Measurements from ENCODE around the gene ZNF485. TPM values are rescaled to one million over a fixed set of nuclear protein-coding genes. Genes with fewer than 3 reads are reported as not detected.
"Not testable (repeated sequence)": the region's sequence is repeated elsewhere in the genome, so short reads cannot be mapped to it uniquely, and the experiment has no call there.

The ZNF485 gene
- 1 to 10 TPM; 2.8 to 5.8 TPM for total RNA-seq

DNA sequence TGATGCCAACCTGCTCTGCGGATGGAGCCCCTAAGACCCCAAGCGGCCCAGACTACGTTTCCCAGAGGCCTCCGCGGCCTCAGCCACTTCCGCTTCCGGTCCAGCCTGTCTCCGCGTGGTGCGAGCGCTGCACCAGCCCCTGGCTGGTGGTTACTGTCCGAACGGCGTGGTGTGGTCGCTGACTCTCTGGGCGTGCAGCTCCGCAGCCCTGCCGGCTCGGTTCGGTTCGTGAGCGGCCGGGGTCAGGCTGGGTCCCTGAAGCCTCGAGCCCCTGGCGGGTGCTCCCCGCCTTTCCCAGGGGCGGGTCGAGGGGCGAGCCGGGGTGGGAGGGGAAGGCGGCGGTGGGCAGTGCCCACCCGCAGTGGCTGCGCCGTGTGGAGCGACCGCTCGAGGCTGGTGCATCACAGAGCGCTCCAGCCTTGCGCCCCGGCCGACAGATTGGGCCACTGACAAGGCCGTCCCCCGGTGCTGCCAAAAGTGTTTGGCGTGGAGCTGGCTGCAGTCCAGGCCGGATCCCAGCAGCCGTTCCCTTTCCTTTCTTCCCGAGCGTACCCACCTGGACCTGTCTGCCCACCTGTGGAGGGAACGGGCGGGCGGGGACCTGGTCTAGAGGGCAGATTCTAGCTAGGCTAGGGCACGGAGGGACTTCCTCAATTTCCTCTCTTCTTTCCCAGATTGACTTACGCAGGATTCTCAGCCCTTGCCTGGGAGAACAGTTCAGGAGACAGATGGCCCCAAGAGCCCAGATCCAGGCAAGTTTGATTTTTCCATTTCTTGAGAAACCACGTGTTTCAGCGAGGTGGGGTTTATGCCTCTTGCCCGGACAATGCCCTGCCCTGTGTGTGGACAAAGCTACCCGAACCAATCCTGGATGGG, at the start of gene ZNF485:
ZNF485 (plus strand) TSS at position 116 of the 876 bp plus-strand sequence; CDS start at position 729, 613 bp downstream.
- peak; percentile 90 to 96 for ATAC-seq
- Mint-ChIP-seq H3K9me3 (peaks cover 5 to 36% of the 10 kb centered on the region in 2 donors), H3K27ac (peak within 1 kb of the TSS; percentile 87 to 94), H3K36me3 (peaks cover 37 to 55% of the 10 kb centered on the region in 2 donors)
- DNase-seq (ENCODE audit: low spot score in 2 of 2), result peak; percentile 62 to 79

GRCh38 chr10:43557214-43557613, 49.0 kb upstream of the ZNF485 start:
- Mint-ChIP-seq H3K27ac (no peak overlapping the region), H3K9me3 (peaks cover 45 to 47% of the 10 kb centered on the region in 2 donors), H3K36me3 (peaks cover 76 to 84% of the 10 kb centered on the region in 2 donors)
- no peak for DNase-seq (ENCODE audit: low spot score in 2 of 2)
- ATAC-seq, result no peak

GRCh38 chr10:43569681-43570080, 36.6 kb upstream of the ZNF485 start:
- ATAC-seq, result no peak
- peaks cover 11 to 38% of the 10 kb centered on the region in 2 donors for H3K36me3 Mint-ChIP-seq

DNA sequence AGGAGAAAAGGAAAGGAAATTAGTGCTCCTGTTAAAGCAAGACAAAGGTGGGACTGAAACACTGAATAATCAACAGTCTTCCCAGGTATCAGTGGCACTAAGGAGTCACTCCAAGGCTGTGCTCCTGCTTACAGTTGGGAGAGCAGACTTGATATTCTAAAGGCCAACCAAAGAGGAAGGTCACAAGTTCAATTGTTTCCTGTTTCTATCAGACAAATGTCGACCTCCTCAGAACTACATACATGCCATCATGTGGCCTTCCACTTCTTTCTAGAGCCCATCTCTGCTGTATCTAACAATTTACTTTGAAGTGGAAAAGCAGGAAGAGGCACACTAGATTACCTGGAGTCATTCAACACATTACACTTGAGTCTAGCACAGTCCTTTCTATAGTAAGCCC, 35.3 kb upstream of the ZNF485 start:
- H3K9me3 Mint-ChIP-seq, result peaks cover 13 to 22% of the 10 kb centered on the region in 2 donors
- DNase-seq (ENCODE audit: low spot score in 2 of 2) (no peak), ATAC-seq (no peak)
- peak overlapping the region in 1 of 2 donors; percentile 19 for H3K27ac Mint-ChIP-seq
- peaks cover 24 to 46% of the 10 kb centered on the region in 2 donors for H3K36me3 Mint-ChIP-seq

More at GRCh38 chr10:43569681-43570080, 36.6 kb upstream of the ZNF485 start:
- H3K9me3 Mint-ChIP-seq, result peaks cover 2 to 14% of the 10 kb centered on the region in 2 donors
- no peak for DNase-seq (ENCODE audit: low spot score in 2 of 2)
- no peak overlapping the region for H3K27ac Mint-ChIP-seq

GRCh38 chr10:43573250-43574000, 32.8 kb upstream of the ZNF485 start:
- H3K27ac Mint-ChIP-seq, result no peak overlapping the region
- peaks cover 23 to 34% of the 10 kb centered on the region in 2 donors for H3K9me3 Mint-ChIP-seq
- peaks cover 26 to 63% of the 10 kb centered on the region in 2 donors for H3K36me3 Mint-ChIP-seq
- ATAC-seq (no peak), DNase-seq (ENCODE audit: low spot score in 2 of 2) (no peak)

DNA sequence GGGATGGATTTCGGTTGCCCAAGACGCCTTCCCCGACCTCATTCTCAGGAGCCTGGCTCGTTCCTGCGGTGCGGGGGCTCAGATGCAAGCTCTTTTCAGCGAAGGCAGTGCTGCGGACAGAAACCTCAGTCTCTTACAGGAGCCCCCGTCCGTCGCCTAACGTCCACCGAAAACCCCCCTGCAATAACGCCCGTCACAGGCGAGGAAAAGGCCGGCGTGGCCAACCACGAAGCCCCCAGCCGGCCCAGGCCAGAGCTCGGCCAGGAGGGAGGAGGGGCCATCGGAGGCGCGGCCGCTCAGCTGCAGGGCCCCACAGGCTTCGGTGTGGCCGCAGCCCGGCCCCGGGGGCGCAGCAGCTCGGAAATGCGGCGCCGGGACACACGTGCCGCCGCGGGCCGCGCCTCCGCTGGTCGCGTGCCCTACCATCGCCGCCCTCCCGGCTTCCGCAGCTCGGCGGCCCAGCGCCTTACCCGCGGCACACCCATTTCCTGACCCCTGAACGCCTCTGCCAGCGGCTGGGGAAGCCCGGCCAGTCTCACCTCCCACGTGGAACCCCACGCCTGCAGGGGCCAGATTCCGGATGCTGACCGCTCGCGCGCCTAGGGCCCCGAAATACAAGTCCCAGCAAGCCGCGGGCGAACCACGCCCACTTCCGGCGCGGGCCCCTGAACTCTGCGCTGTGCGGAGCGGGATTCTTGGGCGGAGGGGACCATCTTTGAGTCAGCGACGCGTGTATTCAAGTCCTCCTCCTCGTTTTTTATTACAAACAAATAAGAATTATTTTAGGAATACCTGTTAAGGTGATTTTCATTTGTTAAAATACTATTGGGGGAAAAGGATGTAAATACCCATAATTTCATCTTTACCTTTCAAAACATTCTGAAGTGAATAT, 32.0 kb upstream of the ZNF485 start, which contains the start of gene ZNF239:
ZNF239 (minus strand) TSS at position 616 of the 892 bp plus-strand sequence. CDS start 16,537 bp downstream, outside the sequence.
- DNase-seq (ENCODE audit: low spot score in 2 of 2) (peak; percentile 75 to 88), ATAC-seq (peak; percentile 90 to 92)
- Mint-ChIP-seq H3K27ac (peak within 1 kb of the TSS; percentile 37 to 71), H3K36me3 (peaks cover 26 to 63% of the 10 kb centered on the region in 2 donors), H3K9me3 (peaks cover 23 to 37% of the 10 kb centered on the region in 2 donors)

- H3K36me3 Mint-ChIP-seq, result peaks cover 26 to 63% of the 10 kb centered on the region in 2 donors
- DNase-seq (ENCODE audit: low spot score in 2 of 2), result no peak
- H3K9me3 Mint-ChIP-seq, result peaks cover 23 to 37% of the 10 kb centered on the region in 2 donors
- ATAC-seq, result no peak
- H3K27ac Mint-ChIP-seq, result peak overlapping the region; percentile 37 to 71
These were observed 31.3 kb upstream of the ZNF485 start for GRCh38 chr10:43574906-43575305.

DNA sequence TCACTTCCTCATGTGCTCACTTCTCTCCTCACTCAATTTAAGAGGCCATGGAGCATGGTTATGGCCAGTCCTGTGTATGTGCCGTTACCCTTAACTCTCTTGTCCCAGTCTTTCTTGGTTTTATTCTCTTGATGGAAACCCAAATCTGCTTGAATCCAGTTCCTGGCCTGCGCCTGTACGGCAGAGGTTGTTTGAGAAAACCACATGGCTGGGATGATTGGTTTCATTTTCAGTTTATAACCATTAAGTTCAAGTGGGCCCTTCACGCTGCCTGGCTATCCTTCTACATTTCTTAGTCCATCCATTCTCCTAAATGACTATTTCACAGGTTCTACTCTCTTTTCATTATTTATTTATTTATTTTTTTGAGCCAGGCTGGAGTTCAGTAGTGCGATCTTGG, 30.2 kb upstream of the ZNF485 start:
- Mint-ChIP-seq H3K27ac (peak overlapping the region in 1 of 2 donors; percentile 49), H3K9me3 (peaks cover 19 to 41% of the 10 kb centered on the region in 2 donors)
- ATAC-seq, result no peak

DNA sequence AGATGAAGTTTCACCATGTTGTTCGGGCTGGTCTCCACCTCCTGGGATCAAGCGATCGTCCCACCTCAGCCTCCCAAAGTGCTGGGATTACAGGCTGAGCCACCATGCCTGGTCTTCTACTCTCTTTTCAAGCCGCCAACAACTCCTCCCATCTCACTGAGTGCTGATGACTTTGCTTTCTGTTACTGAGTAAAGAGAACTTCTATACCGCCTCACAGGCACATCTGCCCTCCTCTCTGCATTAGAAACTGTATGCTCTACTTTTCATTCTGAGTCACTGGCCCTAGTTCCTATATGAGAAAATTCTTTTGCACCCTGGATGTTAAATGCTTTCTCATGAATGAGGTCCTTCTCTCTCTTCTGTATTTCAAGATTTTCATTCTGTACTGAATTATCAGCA, 29.7 kb upstream of the ZNF485 start:
- peak; percentile 21 to 46 for ATAC-seq
- H3K27ac Mint-ChIP-seq, result no peak overlapping the region

More for the DNA sequence above, 30.2 kb upstream of the ZNF485 start:
- DNase-seq (ENCODE audit: low spot score in 2 of 2), result no peak
- peaks cover 19 to 57% of the 10 kb centered on the region in 2 donors for H3K36me3 Mint-ChIP-seq

DNA sequence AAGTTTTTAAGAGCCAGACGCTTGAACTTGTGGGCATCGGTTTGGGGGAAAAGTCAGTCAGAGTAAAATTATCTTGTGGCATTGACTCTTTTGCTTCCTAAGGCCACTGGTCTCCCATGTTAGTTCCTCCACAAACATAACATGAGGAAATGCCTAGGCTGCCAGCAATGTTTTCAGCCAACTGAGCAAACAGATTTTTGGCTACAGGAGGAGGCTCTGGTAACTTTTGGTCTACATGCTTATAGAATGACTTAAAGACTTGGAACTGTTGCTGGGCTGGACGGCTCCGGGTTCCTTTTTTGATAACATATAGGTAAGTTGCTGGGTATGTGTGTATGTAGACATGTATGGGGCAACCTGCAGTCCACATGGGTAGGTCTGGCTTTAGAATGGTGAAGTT, 22.2 kb upstream of the ZNF485 start:
- no peak for DNase-seq (ENCODE audit: low spot score in 2 of 2)
- Mint-ChIP-seq H3K27ac (no peak overlapping the region), H3K36me3 (no peaks in the 10 kb centered on the region), H3K9me3 (peaks cover 0 to 10% of the 10 kb centered on the region in 2 donors)
- no peak for ATAC-seq

More for the DNA sequence above, 29.7 kb upstream of the ZNF485 start:
- H3K36me3 Mint-ChIP-seq, result peaks cover 19 to 57% of the 10 kb centered on the region in 2 donors
- DNase-seq (ENCODE audit: low spot score in 2 of 2), result no peak
- peaks cover 19 to 41% of the 10 kb centered on the region in 2 donors for H3K9me3 Mint-ChIP-seq

GRCh38 chr10:43585046-43585445, 21.2 kb upstream of the ZNF485 start:
- DNase-seq (ENCODE audit: low spot score in 2 of 2) (no peak), ATAC-seq (no peak)
- H3K27ac Mint-ChIP-seq, result no peak overlapping the region
- peaks cover 0 to 10% of the 10 kb centered on the region in 2 donors for H3K9me3 Mint-ChIP-seq
- H3K36me3 Mint-ChIP-seq, result no peaks in the 10 kb centered on the region

GRCh38 chr10:43585981-43586729, 20.1 kb upstream of the ZNF485 start:
- peaks cover 0 to 5% of the 10 kb centered on the region in 2 donors for H3K9me3 Mint-ChIP-seq
- no peak for DNase-seq (ENCODE audit: low spot score in 2 of 2)
- peaks cover 0 to under 1% of the 10 kb centered on the region in 2 donors for H3K36me3 Mint-ChIP-seq
- ATAC-seq, result no peak
- H3K27ac Mint-ChIP-seq, result no peak overlapping the region

GRCh38 chr10:43586730-43587115, 19.5 kb upstream of the ZNF485 start:
- H3K36me3 Mint-ChIP-seq; H3K27ac Mint-ChIP-seq; DNase-seq (ENCODE audit: low spot score in 2 of 2); ATAC-seq; H3K9me3 Mint-ChIP-seq: not testable (repeated sequence)

GRCh38 chr10:43591303-43591904, 14.8 kb upstream of the ZNF485 start:
- ATAC-seq, result no peak
- Mint-ChIP-seq H3K27ac (no peak overlapping the region), H3K36me3 (peaks cover 15 to 24% of the 10 kb centered on the region in 2 donors), H3K9me3 (peaks cover 3 to 19% of the 10 kb centered on the region in 2 donors)
- no peak for DNase-seq (ENCODE audit: low spot score in 2 of 2)
